Left hindlimb (tissue), 1 donor: ENCODE measurements around the gene DARS2.

Experiments used
- DNase-seq: peaks from one replicate; pipeline ENCODE4 v3.0.0-alpha.2; 2018

DARS2 gene

DNA sequence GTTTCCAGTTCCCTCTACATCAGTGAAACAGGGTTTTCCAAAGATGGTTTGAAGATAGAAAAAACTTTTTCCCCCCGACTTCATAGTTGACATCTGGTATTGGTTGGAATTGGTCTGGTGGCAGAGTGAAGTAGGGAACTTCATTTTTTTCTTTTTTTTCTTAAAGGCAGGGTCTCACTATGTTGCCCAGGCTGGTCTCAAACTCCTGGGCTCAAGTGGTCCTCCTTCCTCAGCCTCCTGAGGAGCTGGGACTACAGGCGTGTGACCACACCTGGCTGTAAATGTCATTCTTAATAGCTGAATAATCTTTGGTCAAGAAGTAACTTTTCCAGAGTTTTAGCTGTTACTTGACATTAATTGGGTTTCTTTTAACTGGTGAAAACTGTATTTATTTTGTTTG lies 65.4 kb downstream of the DARS2 start:
- DNase-seq, result no peak

- no peak for DNase-seq
Observed at GRCh38 chr1:173893611-173894010, 69.1 kb downstream of the DARS2 start.

- no peak for DNase-seq
Observed at GRCh38 chr1:173894189-173894588, 69.7 kb downstream of the DARS2 start.

DNA sequence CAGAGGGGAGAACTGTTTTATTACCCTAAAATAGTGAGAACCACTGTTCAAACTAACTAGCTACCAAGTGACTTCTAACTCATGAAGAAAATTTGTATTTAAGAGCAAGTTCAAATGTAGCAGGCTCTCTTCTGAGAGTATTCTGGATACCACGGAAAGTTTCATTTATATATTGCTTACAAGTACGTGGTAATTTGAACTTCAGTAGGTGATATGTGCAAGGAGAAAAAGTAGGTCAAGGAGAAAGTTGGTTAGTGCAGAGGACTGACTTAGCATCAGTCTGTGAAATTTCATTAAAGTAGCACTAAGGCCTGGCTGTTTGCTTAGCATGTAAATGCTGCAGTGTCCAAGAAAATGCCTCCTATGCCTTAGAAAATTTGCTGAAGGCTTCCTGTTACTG lies 76.0 kb downstream of the DARS2 start:
- no peak for DNase-seq

DNA sequence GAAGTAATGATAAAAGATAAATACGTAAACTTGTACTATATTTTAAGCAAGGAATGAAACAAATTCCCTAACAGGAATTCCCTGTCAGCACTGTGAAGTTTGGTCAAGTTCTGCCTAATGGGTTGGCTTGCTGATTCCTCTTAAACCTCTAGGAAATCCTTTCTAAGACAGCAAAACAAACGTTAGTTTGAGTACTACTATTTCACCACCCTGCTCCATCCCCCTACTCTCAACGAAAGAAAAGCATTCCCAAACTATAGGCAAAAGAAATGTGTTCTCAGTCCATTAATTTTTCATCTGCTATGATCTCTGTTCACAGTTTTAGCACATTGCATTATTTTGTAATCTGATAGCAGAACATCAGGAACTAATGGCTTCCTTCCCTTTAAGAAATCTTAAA lies 76.5 kb downstream of the DARS2 start:
- no peak for DNase-seq

GRCh38 chr1:173903827-173904531 lies 79.5 kb downstream of the DARS2 start:
- DNase-seq, result no peak
